ENCODE results near the gene PSMC3IP.

PSMC3IP gene

GRCh38 chr17:42537156-42537805 is 40.2 kb downstream of the PSMC3IP start:
- DNase-seq = no peak

- DNase-seq = peak; percentile 84
These were observed 41.0 kb downstream of the PSMC3IP start for GRCh38 chr17:42536372-42537155.

GRCh38 chr17:42536048-42536371 is 41.5 kb downstream of the PSMC3IP start, which contains the start of gene NAGLU:
NAGLU (plus strand) TSS chr17:42536241; CDS start chr17:42536273, 32 bp downstream.
- DNase-seq = peak; percentile 93

- no peak for DNase-seq
These were observed 42.1 kb downstream of the PSMC3IP start for GRCh38 chr17:42535155-42536047.

- DNase-seq = peak; percentile 56
These were observed 45.8 kb downstream of the PSMC3IP start for GRCh38 chr17:42531455-42532354.

- no peak for DNase-seq
These were observed 46.5 kb downstream of the PSMC3IP start for GRCh38 chr17:42530952-42531454.

GRCh38 chr17:42529061-42529460 is 48.5 kb downstream of the PSMC3IP start:
- DNase-seq = no peak

- no peak for DNase-seq
These were observed 49.6 kb downstream of the PSMC3IP start for GRCh38 chr17:42527932-42528331.

- no peak for DNase-seq
These were observed 51.5 kb downstream of the PSMC3IP start for GRCh38 chr17:42526031-42526444.

GRCh38 chr17:42525221-42525620 is 52.3 kb downstream of the PSMC3IP start:
- DNase-seq = no peak

- DNase-seq = no peak
These were observed 54.7 kb downstream of the PSMC3IP start for GRCh38 chr17:42522798-42523278.
